ENCODE measurements around the gene ITGB1. TPM values are rescaled to one million over a fixed set of nuclear protein-coding genes. Genes with fewer than 3 reads are reported as not detected.

ITGB1 gene
- total RNA-seq, 1 donor from 2014 or later, result 946 TPM

DNA sequence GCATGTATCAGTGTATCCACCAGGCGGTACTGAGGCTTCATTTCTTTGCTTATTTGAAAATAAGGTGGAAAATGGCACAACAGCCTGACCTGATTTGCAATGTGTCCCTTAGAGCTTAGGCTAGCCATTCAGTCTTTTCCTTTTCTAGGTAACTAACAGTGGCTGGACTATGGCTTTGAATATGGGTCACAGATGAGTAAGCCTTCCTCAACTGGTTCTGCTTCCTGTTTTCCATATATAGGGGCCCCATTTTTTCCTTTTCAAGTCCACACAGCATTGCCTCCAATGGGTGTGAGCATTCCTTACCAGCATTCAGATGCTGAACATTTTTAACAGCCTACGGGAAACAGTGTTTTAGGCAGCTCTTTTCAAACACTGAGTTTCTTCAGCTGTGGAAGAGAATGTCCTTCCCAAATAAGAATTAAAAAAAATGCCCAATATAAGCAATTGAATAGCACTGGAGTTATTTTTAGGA is 3.9 kb upstream of the ITGB1 start:
- H3K36me3 Mint-ChIP-seq (ENCODE audit: unreplicated experiment), result no peaks in the 10 kb centered on the region
- H3K4me3 Mint-ChIP-seq (ENCODE audit: unreplicated experiment), result peak overlapping the region; percentile 54
- H3K9me3 Mint-ChIP-seq (ENCODE audit: unreplicated experiment), result peaks cover 4% of the 10 kb centered on the region
- TF ChIP-seq, protein P1, sequence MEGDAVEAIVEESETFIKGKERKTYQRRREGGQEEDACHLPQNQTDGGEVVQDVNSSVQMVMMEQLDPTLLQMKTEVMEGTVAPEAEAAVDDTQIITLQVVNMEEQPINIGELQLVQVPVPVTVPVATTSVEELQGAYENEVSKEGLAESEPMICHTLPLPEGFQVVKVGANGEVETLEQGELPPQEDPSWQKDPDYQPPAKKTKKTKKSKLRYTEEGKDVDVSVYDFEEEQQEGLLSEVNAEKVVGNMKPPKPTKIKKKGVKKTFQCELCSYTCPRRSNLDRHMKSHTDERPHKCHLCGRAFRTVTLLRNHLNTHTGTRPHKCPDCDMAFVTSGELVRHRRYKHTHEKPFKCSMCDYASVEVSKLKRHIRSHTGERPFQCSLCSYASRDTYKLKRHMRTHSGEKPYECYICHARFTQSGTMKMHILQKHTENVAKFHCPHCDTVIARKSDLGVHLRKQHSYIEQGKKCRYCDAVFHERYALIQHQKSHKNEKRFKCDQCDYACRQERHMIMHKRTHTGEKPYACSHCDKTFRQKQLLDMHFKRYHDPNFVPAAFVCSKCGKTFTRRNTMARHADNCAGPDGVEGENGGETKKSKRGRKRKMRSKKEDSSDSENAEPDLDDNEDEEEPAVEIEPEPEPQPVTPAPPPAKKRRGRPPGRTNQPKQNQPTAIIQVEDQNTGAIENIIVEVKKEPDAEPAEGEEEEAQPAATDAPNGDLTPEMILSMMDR (IDR thresholded peaks at IDR 0.05), result peak; percentile 30
- H3K4me1 Mint-ChIP-seq (ENCODE audit: unreplicated experiment), result peaks cover 45% of the 10 kb centered on the region
- DNase-seq (ENCODE audit: extremely low spot score, unreplicated experiment), result no peak
- H3K27ac Mint-ChIP-seq (ENCODE audit: unreplicated experiment), result peak overlapping the region; percentile 77
- H3K27me3 Mint-ChIP-seq (ENCODE audit: unreplicated experiment), result no peaks in the 10 kb centered on the region

DNA sequence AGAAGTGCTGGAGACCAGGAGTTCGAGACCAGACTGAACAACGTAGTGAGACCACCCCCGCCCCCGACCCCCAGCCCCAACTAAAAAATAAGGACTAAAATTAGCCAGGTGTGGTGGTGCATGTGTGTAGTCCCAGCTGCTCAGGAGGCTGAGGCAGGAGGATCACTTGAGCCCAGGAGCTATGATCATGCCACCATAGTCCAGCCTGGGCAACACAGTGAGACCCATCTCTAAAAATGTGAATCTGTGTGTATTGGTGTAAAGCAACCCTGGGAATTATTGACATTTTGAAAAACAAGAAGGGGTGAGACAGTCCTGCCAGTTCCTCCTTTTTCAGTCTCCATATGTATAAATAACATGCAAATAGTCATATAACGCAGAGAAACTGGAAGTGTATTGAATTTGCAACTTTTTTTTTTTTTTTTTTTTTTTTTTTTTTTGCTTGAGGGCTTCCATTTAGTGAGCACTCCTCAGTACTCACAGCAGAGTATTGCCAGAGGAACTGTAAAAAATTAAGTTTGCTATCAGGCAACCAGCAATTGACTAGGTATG is 3.4 kb upstream of the ITGB1 start:
- Mint-ChIP-seq H3K27me3 (ENCODE audit: unreplicated experiment) (no peaks in the 10 kb centered on the region), H3K27ac (ENCODE audit: unreplicated experiment) (peak overlapping the region; percentile 77), H3K9me3 (ENCODE audit: unreplicated experiment) (peaks cover 2% of the 10 kb centered on the region), H3K4me1 (ENCODE audit: unreplicated experiment) (peaks cover 47% of the 10 kb centered on the region), H3K36me3 (ENCODE audit: unreplicated experiment) (no peaks in the 10 kb centered on the region), H3K4me3 (ENCODE audit: unreplicated experiment) (peak overlapping the region; percentile 51)
- TF ChIP-seq, protein P1 (IDR thresholded peaks at IDR 0.05), result no peak
- DNase-seq (ENCODE audit: extremely low spot score, unreplicated experiment), result no peak

DNA sequence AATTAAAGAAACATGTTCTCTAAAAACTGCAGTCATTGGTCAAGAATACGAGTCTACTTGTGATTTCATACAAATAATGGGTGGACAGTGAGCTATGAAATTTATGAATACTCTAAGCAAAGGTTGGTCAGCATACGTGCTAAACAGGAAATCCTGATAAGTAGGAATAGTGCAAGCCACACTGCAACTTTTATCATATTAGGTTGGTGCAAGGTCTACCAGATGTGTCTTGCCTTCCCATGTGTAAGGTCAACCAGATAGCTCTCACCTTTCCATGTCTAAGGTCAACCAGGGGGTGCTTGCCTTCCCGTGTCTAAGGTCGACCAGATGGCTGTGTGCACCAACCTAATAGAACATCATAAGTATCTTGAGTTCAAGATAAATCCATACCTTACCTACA is 2.0 kb upstream of the ITGB1 start:
- H3K27me3 Mint-ChIP-seq (ENCODE audit: unreplicated experiment), result no peaks in the 10 kb centered on the region
- peak overlapping the region; percentile 94 for H3K27ac Mint-ChIP-seq (ENCODE audit: unreplicated experiment)
- H3K4me1 Mint-ChIP-seq (ENCODE audit: unreplicated experiment), result peaks cover 61% of the 10 kb centered on the region
- TF ChIP-seq, protein P1 (IDR thresholded peaks at IDR 0.05), result no peak
- no peaks in the 10 kb centered on the region for H3K9me3 Mint-ChIP-seq (ENCODE audit: unreplicated experiment)
- no peaks in the 10 kb centered on the region for H3K36me3 Mint-ChIP-seq (ENCODE audit: unreplicated experiment)
- H3K4me3 Mint-ChIP-seq (ENCODE audit: unreplicated experiment), result peak overlapping the region; percentile 22
- no peak for DNase-seq (ENCODE audit: extremely low spot score, unreplicated experiment)

DNA sequence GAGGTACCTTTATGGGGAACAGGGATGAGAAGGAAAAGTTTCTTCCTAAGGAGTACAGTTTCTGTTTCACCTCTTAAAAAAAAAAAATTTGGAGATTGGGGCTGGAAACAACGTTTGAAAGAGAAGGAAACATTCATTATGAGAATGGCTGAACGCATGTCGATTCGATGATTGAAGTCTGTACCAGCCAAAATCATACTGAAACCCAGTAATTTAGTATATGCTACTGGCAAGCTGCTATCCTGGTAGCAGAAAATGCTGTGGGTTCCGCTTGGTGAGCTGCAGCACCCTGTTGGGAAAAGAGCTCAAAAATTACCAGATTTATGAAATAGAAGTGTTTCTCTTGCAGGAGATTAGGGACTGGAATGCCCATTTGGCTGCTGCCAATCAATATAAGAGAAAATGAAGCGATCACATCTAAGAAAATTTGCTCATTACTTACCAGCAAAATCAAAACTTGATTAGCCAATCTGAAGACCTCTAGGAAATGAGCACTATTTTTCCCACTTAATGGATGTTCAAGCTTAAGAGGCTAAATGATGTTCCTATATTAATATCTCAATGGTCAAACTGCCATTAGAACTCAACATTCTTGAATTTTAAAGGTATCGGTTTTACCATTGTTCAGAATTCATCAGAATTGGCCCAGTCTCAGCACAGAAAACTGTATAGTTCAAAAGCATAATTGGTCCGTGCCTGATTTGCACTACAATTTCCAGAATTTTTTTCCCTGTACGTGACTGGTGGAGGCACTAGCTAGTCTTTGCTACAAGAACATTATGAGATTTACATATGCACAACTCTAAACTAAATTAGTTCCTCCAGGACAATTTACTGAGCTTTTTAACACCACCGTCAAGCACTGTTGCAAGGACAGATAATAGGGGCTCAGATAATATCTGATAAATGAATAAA is 1.2 kb upstream of the ITGB1 start:
- DNase-seq (ENCODE audit: extremely low spot score, unreplicated experiment), result no peak
- H3K4me1 Mint-ChIP-seq (ENCODE audit: unreplicated experiment), result peaks cover 69% of the 10 kb centered on the region
- H3K27me3 Mint-ChIP-seq (ENCODE audit: unreplicated experiment), result no peaks in the 10 kb centered on the region
- TF ChIP-seq, protein P1 (IDR thresholded peaks at IDR 0.05), result no peak
- peak overlapping the region; percentile 94 for H3K27ac Mint-ChIP-seq (ENCODE audit: unreplicated experiment)
- H3K36me3 Mint-ChIP-seq (ENCODE audit: unreplicated experiment), result no peaks in the 10 kb centered on the region
- no peaks in the 10 kb centered on the region for H3K9me3 Mint-ChIP-seq (ENCODE audit: unreplicated experiment)
- H3K4me3 Mint-ChIP-seq (ENCODE audit: unreplicated experiment), result peak overlapping the region; percentile 84
